HuH-7 (cell line): ENCODE measurements around the gene GKN1.
"Not testable (repeated sequence)": the region's sequence is repeated elsewhere in the genome, so short reads cannot be mapped to it uniquely, and the experiment has no call there.

Source experiments
- DNase-seq: peaks from one replicate; pipeline ENCODE4 v3.0.0; 2011; ENCODE audit warnings: low spot score

The GKN1 gene

DNA sequence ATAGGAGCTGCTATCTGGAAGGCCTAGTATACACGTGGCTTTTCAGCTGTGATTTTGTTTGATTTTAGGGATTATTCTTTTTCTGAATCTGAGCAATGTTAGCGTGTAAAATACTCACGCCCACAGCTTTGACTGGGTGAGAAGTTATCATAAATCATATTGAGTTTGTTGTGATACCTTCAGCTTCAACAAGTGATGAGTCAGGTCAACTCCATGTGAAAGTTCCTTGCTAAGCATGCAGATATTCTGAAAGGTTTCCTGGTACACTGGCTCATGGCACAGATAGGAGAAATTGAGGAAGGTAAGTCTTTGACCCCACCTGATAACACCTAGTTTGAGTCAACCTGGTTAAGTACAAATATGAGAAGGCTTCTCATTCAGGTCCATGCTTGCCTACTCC is at the start of gene GKN1:
TSS of gene GKN1 (plus strand) at position 386 of the 400 bp plus-strand sequence. CDS start 42 bp downstream, outside the sequence.
- no peak for DNase-seq

GRCh38 chr2:68925295-68925896 is 49.0 kb upstream of the GKN1 start:
- DNase-seq: peak; percentile 49

DNA sequence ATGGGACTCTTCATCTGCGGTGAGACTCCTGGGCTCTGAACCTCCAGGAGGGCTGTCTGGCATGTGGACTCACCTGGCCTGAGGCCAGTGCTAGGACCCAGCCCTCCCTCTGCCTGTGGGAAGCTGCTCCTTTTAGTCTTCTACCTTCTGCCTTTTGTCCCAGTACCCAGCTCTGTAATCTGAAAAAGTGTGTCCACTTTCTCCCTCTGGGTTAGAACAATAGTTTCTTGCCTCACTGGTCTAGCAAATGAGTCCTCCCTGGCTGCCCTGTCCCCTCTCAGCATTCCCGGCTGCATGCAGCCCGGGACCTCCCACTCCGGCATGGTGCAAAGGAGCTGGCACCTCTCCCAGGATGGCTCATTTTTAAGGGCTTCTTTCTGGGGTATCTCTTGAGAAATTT is 47.6 kb upstream of the GKN1 start:
- no peak for DNase-seq

GRCh38 chr2:68931149-68931711 is 43.2 kb upstream of the GKN1 start:
- no peak for DNase-seq

GRCh38 chr2:68931799-68932198 is 42.6 kb upstream of the GKN1 start:
- no peak for DNase-seq

- no peak for DNase-seq
Measured at GRCh38 chr2:68932402-68932801, 42.0 kb upstream of the GKN1 start.

DNA sequence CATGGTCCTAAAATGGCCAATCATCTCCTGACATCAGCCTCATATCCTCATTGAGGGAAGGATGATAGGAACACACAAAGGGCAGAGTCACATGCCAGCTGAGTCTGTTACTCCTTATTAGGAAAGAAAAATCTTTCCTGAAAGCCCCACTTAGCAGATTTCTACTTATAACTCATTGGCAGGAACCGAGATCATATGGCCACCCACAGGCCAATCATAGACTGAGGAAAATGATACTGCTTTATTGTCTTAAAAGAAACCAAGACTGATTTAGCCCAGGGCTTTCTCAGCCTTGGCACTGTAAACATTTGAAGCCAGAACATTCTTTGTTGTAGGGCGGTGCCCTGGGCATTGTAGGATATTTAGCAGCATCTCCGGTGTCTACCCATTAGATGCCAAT is 40.4 kb upstream of the GKN1 start:
- no peak for DNase-seq

DNA sequence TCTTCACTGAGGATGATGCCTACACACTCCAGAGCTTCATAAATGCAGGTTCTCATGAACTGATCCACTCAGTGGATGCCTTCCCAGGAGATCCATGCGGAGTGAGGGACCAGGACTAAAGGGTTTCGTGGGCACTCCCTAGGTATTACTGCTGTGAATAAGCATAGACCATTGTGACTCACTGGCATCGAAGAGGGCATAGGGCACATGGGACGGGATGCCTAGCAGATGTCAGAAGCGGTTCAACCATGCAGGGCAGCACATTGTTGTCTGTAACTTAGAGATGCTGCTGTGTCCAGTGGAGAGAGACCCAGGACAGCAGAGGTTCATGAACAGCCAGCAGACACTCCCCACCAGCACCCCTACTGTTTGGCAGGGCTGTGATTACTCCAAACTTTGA is 39.0 kb upstream of the GKN1 start:
- DNase-seq: no peak

- no peak for DNase-seq
Measured at GRCh38 chr2:68936427-68936826, 38.0 kb upstream of the GKN1 start.

DNA sequence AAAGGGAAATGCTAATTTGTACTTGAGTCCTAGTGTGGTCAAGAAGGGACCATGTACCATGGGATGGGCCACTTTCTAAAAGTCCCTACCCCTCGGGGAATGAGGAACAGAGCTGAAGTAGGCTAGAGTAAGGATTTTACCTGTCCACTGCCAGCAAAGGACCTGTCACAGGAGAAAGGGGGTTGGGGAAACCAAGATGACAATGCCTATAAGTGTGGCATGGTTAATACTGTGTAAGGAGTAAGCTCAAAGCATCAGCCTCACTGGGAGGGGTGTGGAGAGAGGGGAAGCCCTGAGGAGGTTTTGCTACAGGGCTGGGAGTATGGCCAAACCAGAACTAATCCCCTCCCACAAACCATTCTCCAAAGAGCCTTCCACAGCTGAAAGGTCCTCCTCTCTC is 37.5 kb upstream of the GKN1 start:
- DNase-seq: no peak

DNA sequence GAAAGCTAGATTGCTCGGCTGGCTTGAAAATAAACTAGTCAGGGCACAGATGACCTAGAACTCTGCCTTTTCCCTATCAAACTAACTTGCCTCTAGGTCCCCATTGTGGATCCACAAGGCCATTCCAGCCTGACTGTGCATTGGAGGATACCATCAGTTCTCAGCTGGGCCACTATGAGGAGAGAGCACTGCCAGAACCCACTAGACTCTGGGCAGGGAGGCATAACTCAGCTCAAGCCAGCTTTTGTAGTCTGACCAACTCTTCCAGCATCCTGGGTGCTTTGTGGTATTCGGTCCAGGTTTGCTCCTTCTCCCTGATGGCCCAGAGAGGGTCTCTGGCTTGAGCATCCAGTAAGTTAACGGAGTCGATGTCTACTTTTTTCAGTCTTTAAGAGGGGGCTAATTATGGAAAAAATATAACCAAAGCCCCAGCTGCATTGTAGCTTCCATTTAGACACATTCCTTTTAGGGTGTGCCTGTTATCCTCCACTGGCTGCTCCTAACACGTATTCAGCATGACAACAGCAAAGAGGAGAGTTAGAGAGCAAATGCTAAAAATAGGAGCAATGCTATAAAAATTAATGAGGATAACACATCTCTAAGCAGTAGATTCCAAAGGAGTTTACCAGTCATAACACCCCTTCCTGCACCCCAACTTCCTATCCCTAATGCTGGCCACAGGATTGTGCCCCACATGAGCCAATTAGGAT is 36.9 kb upstream of the GKN1 start:
- no peak for DNase-seq

DNA sequence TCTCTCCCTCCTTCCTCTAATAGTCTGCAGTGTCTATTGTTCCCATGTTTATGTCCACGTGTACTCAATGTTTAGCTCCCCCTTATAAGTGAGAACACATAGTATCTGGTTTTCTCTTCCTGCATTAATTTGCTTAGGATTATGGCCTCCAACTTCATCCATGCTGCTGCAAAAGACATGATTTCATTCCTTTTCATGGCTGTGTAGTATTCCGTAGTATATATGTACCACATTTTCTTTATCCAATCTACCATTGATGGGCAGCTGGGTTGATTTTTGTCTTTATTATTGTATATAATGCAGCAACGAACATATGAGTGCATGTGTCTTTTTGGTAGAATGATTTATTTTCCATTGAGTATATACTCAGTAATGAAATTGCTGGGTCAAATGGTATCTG is 35.5 kb upstream of the GKN1 start:
- no peak for DNase-seq

DNA sequence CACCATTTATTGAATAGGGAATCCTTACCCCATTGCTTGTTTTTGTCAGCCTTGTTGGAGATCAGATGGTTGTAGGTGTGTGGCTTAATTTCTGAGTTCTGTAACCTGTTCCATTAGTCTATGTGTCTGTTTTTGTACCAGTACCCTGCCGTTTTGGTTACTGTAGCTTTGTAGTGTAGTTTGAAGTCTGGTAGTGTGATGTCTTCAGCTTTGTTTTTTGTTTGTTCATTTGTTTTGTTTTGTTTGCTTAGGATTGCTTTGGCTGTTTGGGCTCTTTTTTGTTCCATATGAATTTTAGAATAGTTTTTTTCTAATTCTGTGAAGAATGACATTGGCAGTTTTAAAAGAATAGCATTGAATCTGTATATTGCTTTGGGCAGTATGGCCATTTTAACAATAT is 34.5 kb upstream of the GKN1 start:
- DNase-seq: no peak

DNA sequence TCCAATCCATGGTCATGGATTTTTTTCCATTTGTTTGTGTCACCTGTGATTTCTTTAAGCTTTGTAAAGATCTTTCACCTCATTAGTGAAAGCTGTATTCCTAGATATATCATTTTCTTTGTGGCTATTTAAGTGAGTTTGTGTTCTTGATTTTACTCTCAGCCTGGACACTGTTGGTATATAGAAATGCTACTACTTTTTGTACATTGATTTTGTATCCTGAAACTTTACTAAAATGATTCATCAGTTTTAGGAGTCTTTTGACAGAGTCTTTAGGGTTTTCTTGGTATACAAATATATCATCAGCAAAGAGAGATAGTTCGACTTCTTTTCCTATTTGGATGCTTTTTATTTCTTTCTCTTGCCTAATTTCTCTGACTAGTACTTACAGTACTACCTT is 34.1 kb upstream of the GKN1 start:
- DNase-seq: no peak

DNA sequence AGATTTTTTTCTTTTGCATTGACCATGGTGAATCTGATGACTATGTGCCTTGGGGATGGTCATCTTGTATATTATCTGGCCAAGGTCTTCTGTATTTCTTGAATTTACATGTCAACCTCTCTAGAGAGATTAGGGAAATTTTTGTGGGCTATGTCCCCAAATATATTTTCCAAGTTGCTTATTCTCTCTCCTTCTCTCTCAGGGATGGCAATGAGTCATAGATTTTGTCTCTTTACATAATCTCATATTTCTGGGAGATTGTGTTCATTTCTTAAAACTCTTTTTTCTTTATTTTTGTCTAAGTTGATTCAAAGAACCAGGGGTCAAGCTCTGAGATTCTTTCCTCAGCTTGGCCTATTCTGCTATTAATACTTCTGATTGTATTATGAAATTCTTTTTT is 31.6 kb upstream of the GKN1 start:
- DNase-seq: no peak

- peak; percentile 45 for DNase-seq
Measured at GRCh38 chr2:68943581-68944568, 30.6 kb upstream of the GKN1 start.

- DNase-seq: no peak
Measured at GRCh38 chr2:68946117-68946516, 28.3 kb upstream of the GKN1 start.

GRCh38 chr2:68948710-68949109 is 25.7 kb upstream of the GKN1 start:
- no peak for DNase-seq

DNA sequence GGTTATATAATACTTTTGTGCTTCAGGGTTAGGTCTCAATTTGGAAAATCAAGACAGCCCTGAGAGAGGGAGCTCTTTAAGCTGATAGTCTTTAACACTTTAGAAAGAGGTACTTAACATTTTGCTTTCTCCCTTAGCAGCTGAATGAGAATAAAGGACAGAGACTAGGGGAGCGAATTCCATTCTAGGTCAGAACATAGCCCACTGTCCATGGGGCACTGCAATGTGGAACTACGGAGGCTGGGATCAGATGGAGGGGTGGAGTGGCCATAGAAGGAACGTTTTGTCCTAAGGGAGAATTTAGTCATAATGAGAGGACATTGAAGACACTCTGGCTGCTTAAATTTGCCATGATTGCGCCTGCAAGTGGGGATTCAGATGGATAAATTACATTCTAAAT is 22.5 kb upstream of the GKN1 start:
- no peak for DNase-seq

DNA sequence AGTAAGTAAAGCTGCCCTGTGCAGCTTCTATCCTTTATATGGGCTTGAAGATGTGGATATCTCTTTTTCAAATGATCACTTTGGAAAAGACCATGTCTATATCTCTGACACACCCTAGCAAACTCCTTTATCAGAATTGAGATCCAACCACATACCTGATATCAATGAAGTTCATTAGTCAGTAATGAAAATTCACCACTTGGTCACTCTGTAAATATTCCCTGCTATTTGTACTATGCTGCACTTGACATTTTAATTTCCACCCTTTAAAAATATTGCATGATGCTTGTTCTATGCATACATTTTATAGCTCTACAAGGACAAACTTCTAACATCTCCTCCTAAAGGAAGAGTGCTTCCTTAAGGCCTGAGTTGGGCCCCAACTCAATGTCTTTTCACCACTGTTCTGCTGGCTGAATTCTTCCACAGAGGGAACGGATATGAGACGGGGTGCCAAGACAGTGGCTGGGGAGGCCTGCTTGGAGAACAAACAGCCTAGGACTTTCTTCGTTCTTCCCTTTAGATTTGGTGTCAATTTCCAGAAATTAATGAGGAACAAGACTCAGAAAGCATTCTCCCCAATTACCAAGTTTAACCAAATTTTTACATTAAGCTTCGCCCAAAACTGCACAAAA is 21.4 kb upstream of the GKN1 start, which contains the start of gene GKN2:
TSS of gene GKN2 (minus strand) at position 7 of the 635 bp plus-strand sequence. CDS start 32 bp downstream, outside the sequence.
- no peak for DNase-seq

- not testable (repeated sequence) for DNase-seq
Measured at GRCh38 chr2:68955432-68955831, 19.0 kb upstream of the GKN1 start.

DNA sequence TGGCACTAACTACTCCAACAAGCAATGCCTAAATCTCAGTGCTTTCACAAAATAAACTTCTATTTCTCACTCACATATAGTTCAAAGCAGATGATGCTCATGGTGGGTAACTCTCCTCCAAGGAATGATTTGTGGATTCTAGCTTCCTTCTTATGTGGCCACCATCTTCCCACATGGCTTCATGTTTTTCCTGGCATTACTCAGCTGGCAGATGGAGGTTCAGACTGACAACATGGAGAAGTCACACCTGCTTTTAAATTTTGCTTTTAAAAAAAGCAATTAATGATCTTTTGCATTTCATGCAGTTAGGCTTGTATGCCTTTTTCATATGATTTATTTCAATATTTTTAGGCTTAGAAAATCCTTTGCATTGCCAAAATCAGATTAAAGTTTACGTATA is 15.4 kb upstream of the GKN1 start:
- DNase-seq: no peak
